ENCODE data around the gene CRYGD.

The CRYGD gene

DNA sequence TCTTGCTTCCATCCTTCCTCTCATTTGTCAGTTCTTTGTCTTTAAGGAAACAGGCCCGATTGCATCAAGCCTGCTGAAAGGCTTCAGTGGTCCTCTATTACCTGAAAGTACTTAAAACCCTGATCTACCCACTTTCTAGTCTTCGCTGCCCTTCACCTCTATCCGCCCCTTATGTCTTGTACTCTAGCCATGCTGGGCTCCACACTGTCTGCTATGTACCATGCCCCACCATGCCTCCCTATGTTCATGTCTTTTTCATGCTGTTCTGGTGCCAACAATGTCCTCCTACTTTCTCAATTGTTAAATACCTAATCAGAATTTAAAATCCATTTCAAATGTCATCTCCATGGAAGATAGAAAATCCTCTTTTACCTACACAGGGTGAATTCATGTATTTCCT is 28.2 kb downstream of the CRYGD start:
- Histone ChIP-seq H4K20me1 (ENCODE audit: insufficient read depth, low read length) (no peaks in the 10 kb centered on the region), H3K4me2 (ENCODE audit: low read depth, low read length) (no peak overlapping the region), H3K9me2 (replicated peaks; ENCODE audit: insufficient read depth, low read length) (no peaks in the 10 kb centered on the region), H3K27me3 (replicated peaks; ENCODE audit: insufficient read depth, low read length) (no peaks in the 10 kb centered on the region), H3K4me1 (ENCODE audit: low read length) (no peaks in the 10 kb centered on the region), H2AFZ (ENCODE audit: low read length) (no peak overlapping the region), H3K79me2 (ENCODE audit: low read length) (no peaks in the 10 kb centered on the region), H3K9me3 (replicated peaks; ENCODE audit: insufficient read depth, low read length) (no peaks in the 10 kb centered on the region), H3F3A (ENCODE audit: insufficient read depth, low read length) (no peaks in the 10 kb centered on the region), H3K4me3 (ENCODE audit: low read length) (no peak overlapping the region), H3K36me3 (replicated peaks; ENCODE audit: insufficient read depth, low read length) (no peaks in the 10 kb centered on the region), H3K9ac (ENCODE audit: low read length) (no peak overlapping the region), H3K27ac (ENCODE audit: low read length) (no peak overlapping the region)
- TF ChIP-seq EZH2 (optimal IDR thresholded peaks at IDR 0.05; ENCODE audit: low read depth, low read length), result no peak
- no peak for TF ChIP-seq EZH2phosphoT487 (IDR thresholded peaks at IDR 0.05; ENCODE audit: low read length)
- TF ChIP-seq, protein P1, sequence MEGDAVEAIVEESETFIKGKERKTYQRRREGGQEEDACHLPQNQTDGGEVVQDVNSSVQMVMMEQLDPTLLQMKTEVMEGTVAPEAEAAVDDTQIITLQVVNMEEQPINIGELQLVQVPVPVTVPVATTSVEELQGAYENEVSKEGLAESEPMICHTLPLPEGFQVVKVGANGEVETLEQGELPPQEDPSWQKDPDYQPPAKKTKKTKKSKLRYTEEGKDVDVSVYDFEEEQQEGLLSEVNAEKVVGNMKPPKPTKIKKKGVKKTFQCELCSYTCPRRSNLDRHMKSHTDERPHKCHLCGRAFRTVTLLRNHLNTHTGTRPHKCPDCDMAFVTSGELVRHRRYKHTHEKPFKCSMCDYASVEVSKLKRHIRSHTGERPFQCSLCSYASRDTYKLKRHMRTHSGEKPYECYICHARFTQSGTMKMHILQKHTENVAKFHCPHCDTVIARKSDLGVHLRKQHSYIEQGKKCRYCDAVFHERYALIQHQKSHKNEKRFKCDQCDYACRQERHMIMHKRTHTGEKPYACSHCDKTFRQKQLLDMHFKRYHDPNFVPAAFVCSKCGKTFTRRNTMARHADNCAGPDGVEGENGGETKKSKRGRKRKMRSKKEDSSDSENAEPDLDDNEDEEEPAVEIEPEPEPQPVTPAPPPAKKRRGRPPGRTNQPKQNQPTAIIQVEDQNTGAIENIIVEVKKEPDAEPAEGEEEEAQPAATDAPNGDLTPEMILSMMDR (IDR thresholded peaks at IDR 0.05; ENCODE audit: low read length), result no peak
- DNase-seq, result no peak

DNA sequence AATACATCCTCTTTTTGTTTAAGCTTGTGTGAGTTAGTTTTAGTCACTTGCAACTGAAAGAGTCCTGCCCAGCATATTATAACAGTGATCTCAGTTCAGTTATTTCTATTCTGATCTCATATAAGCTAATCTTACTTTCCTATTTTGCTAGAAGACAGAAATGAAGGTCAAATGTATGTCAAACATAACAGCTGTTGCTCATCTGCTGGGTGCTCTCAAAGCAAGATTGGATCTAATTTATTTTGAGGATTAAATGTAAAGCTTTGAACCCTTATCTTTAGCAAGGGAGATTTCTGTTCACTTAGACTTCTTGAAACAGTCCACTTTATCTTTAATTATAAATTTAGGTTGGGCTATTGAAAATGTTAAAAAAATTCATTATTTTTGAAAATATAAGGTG is 31.2 kb downstream of the CRYGD start:
- H2AFZ ChIP-seq (ENCODE audit: low read length), result no peak overlapping the region
- H3K36me3 ChIP-seq (replicated peaks; ENCODE audit: insufficient read depth, low read length), result no peaks in the 10 kb centered on the region
- no peak overlapping the region for H3K4me3 ChIP-seq (ENCODE audit: low read length)
- H3K27ac ChIP-seq (ENCODE audit: low read length), result no peak overlapping the region
- H3K27me3 ChIP-seq (replicated peaks; ENCODE audit: insufficient read depth, low read length), result no peaks in the 10 kb centered on the region
- no peak overlapping the region for H3K9ac ChIP-seq (ENCODE audit: low read length)
- H3F3A ChIP-seq (ENCODE audit: insufficient read depth, low read length), result no peaks in the 10 kb centered on the region
- no peak overlapping the region for H3K4me2 ChIP-seq (ENCODE audit: low read depth, low read length)
- H3K9me2 ChIP-seq (replicated peaks; ENCODE audit: insufficient read depth, low read length), result no peaks in the 10 kb centered on the region
- TF ChIP-seq, protein P1 (IDR thresholded peaks at IDR 0.05; ENCODE audit: low read length), result no peak
- TF ChIP-seq EZH2 (optimal IDR thresholded peaks at IDR 0.05; ENCODE audit: low read depth, low read length) (no peak), EZH2phosphoT487 (IDR thresholded peaks at IDR 0.05; ENCODE audit: low read length) (no peak)
- no peak for DNase-seq
- H3K79me2 ChIP-seq (ENCODE audit: low read length), result no peaks in the 10 kb centered on the region
- H3K4me1 ChIP-seq (ENCODE audit: low read length), result no peaks in the 10 kb centered on the region
- H4K20me1 ChIP-seq (ENCODE audit: insufficient read depth, low read length), result no peaks in the 10 kb centered on the region
- no peaks in the 10 kb centered on the region for H3K9me3 ChIP-seq (replicated peaks; ENCODE audit: insufficient read depth, low read length)

DNA sequence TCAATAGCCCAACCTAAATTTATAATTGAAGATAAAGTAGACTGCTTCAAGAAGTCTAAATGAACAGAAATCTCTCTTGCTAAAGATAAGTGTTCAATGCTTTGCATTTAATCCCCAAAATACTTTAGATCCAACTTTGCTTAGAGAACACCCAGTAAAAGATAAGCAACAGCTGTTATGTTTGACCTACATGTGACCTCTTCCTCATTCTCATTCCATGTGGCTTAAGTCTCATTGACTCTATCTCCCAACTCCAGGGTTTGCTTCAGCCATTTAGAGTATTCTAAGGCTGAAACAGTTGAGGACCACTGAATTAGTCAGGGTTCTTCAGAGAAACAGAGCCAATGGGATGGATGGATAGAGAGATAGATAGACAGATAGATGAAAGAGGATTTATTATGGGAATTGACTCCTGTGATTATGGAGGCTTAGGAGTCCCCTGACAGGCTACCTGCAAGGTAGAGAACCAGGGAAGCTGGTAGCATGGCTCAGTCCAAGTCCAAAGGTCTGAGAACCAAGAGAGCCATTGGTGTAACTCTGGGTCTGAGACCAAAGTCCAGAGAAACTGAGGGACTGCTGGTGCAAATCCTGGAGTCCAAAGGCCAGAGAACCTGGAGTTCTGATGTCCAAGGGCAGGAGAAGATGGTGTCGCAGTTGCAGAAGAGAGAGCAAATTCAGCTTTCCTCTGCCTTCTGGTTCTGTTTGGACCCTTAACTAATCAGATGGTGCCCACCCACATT is 32.1 kb downstream of the CRYGD start:
- H3K27me3 ChIP-seq (replicated peaks; ENCODE audit: insufficient read depth, low read length), result no peaks in the 10 kb centered on the region
- DNase-seq, result no peak
- H4K20me1 ChIP-seq (ENCODE audit: insufficient read depth, low read length), result no peaks in the 10 kb centered on the region
- H3K4me2 ChIP-seq (ENCODE audit: low read depth, low read length), result no peak overlapping the region
- H3K79me2 ChIP-seq (ENCODE audit: low read length), result no peaks in the 10 kb centered on the region
- no peaks in the 10 kb centered on the region for H3K4me1 ChIP-seq (ENCODE audit: low read length)
- TF ChIP-seq EZH2phosphoT487 (IDR thresholded peaks at IDR 0.05; ENCODE audit: low read length) (no peak), EZH2 (optimal IDR thresholded peaks at IDR 0.05; ENCODE audit: low read depth, low read length) (no peak)
- TF ChIP-seq, protein P1 (IDR thresholded peaks at IDR 0.05; ENCODE audit: low read length), result no peak
- no peaks in the 10 kb centered on the region for H3K9me3 ChIP-seq (replicated peaks; ENCODE audit: insufficient read depth, low read length)
- H3F3A ChIP-seq (ENCODE audit: insufficient read depth, low read length), result no peaks in the 10 kb centered on the region
- H3K4me3 ChIP-seq (ENCODE audit: low read length), result no peak overlapping the region
- H3K27ac ChIP-seq (ENCODE audit: low read length), result no peak overlapping the region
- H3K9ac ChIP-seq (ENCODE audit: low read length), result no peak overlapping the region
- H3K36me3 ChIP-seq (replicated peaks; ENCODE audit: insufficient read depth, low read length), result no peaks in the 10 kb centered on the region
- no peak overlapping the region for H2AFZ ChIP-seq (ENCODE audit: low read length)
- H3K9me2 ChIP-seq (replicated peaks; ENCODE audit: insufficient read depth, low read length), result no peaks in the 10 kb centered on the region
